WTC11 (cell line): Measurements from ENCODE around the gene ELOA. TPM values are rescaled to one million over a fixed set of nuclear protein-coding genes. Genes with fewer than 3 reads are reported as not detected.

Experiments
- ATAC-seq: fragments of 200-7000 bp; cut with Tn5 transposase; 2 replicates; pipeline ENCODE4 v1.10.0; 2021; ENCODE audit warnings: mild to moderate bottlenecking, moderate library complexity
- CTCF ChIA-PET: fragments of 300-600 bp; sonication (Branson Sonifier 250); formaldehyde crosslinking; loops from one replicate; lab custom pipeline; 2021; ENCODE audit warnings: antibody characterized with exemption; lab: Charles Lee
- POLR2A ChIA-PET: fragments of 350-600 bp; sonication (Branson Sonifier 250); formaldehyde crosslinking; loops from one replicate; lab custom pipeline; 2021; ENCODE audit warnings: antibody characterized with exemption; lab: Charles Lee
- DNase-seq: peaks from one replicate; pipeline ENCODE4 v3.0.0; 2021; ENCODE audit warnings: low spot score
- H3K27ac Mint-ChIP-seq: 2 replicates; pipeline ENCODE4 v1.8.0; 2021; ENCODE audit warnings: mixed read lengths
- H3K27me3 Mint-ChIP-seq: 2 replicates; pipeline ENCODE4 v1.8.0; 2021; ENCODE audit warnings: low read depth, mild to moderate bottlenecking, moderate library complexity, mixed read lengths
- H3K36me3 Mint-ChIP-seq: 2 replicates; pipeline ENCODE4 v1.8.0; 2021; ENCODE audit warnings: mixed read lengths
- H3K4me1 Mint-ChIP-seq: 2 replicates; pipeline ENCODE4 v1.8.0; 2022; ENCODE audit warnings: mixed read lengths
- H3K4me3 Mint-ChIP-seq: 2 replicates; pipeline ENCODE4 v1.8.0; 2021; ENCODE audit warnings: mild to moderate bottlenecking, moderate library complexity, mixed read lengths
- H3K9me3 Mint-ChIP-seq: 2 replicates; pipeline ENCODE4 v1.8.0; 2021; ENCODE audit warnings: mixed read lengths
- ARID4B ChIP-seq: sonication (generic); formaldehyde crosslinking; IDR thresholded peaks from 2 replicates; pipeline ENCODE4 v1.8.0; 2023; ENCODE audit warnings: missing genetic modification reagents, mild to moderate bottlenecking, borderline replicate concordance
- EMX1 ChIP-seq: fragments of 250-450 bp; sonication (Bioruptor Pico); IDR thresholded peaks from 2 replicates; pipeline ENCODE4 v1.8.0; 2021; ENCODE audit warnings: mild to moderate bottlenecking
- MXD4 ChIP-seq: fragments of 250-450 bp; sonication (Bioruptor Pico); IDR thresholded peaks from 2 replicates; pipeline ENCODE4 v1.8.0; 2021; ENCODE audit warnings: mild to moderate bottlenecking, moderate library complexity, borderline replicate concordance
- PRDM15 ChIP-seq: sonication (generic); formaldehyde crosslinking; IDR thresholded peaks from 2 replicates; pipeline ENCODE4 v1.8.0; 2022; ENCODE audit warnings: missing genetic modification reagents
- STAT6 ChIP-seq: sonication (generic); formaldehyde crosslinking; conservative IDR thresholded peaks from 2 replicates; pipeline ENCODE4 v1.8.1; 2023; ENCODE audit warnings: mild to moderate bottlenecking, low read depth, missing genetic modification reagents, moderate library complexity
- TEAD4 ChIP-seq: sonication (generic); formaldehyde crosslinking; IDR thresholded peaks from 2 replicates; pipeline ENCODE4 v1.8.0; 2022; ENCODE audit warnings: mild to moderate bottlenecking, missing genetic modification reagents
- ZNF121 ChIP-seq: sonication (generic); formaldehyde crosslinking; IDR thresholded peaks from 2 replicates; pipeline ENCODE4 v1.8.0; 2023; ENCODE audit warnings: missing genetic modification reagents
- ZNF512 ChIP-seq: sonication (generic); formaldehyde crosslinking; IDR thresholded peaks from 2 replicates; pipeline ENCODE4 v1.8.1; 2022; ENCODE audit warnings: missing genetic modification reagents, borderline replicate concordance
- total RNA-seq: library from RNA; stranded (reverse); gene quantifications from 3 replicates; pipeline ENCODE4 v1.2.3, GENCODE V29; 2021

Gene ELOA
- total RNA-seq, 1 experiment from 2014 or later: 45.1 TPM

GRCh38 chr1:23774174-23774880 lies 31.1 kb downstream of the ELOA start (continued):
- TF ChIP-seq PRDM15 (CRISPR knock-in tag) (no peak), ZNF121 (CRISPR knock-in tag) (no peak), STAT6 (CRISPR knock-in tag) (no peak), TEAD4 (CRISPR knock-in tag) (no peak), MXD4 (CRISPR knock-in tag) (no peak), EMX1 (no peak)
- TF ChIP-seq, all 79 proteins: peak for 0

GRCh38 chr1:23776217-23776616 lies 32.9 kb downstream of the ELOA start:
- ChIA-PET POLR2A (no interaction called here), CTCF (interaction anchor here (0.9 to 2.0 kb wide), 3 partner anchors 16 to 279 kb away, joined by 4 to 6 read pairs (median 5); no protein-coding TSS in a partner anchor)

More at GRCh38 chr1:23776217-23776616, 32.9 kb downstream of the ELOA start:
- H3K27ac Mint-ChIP-seq: no peak overlapping the region
- H3K9me3 Mint-ChIP-seq: no peaks in the 10 kb centered on the region
- H3K36me3 Mint-ChIP-seq: peaks cover 5% of the 10 kb centered on the region
- no peaks in the 10 kb centered on the region for H3K27me3 Mint-ChIP-seq
- DNase-seq (no peak), ATAC-seq (no peak)
- peak overlapping the region; percentile 90; the same call in 1 of the 2 replicates for H3K4me3 Mint-ChIP-seq
- TF ChIP-seq ZNF512 (CRISPR knock-in tag) (no peak), ARID4B (CRISPR knock-in tag) (no peak)
- peaks cover 18% of the 10 kb centered on the region for H3K4me1 Mint-ChIP-seq
